HEK293T (cell line): Measurements from ENCODE around the gene BACH2.
A peak's percentile ranks its signal among the peaks of the same experiment; 100 is the strongest.
"Not testable (repeated sequence)": the region's sequence is repeated elsewhere in the genome, so short reads cannot be mapped to it uniquely, and the experiment has no call there.

Experiments
- CTCF ChIA-PET: fragments of 350-600 bp; formaldehyde crosslinking; extraction: SDS; loops from one replicate; lab custom pipeline; 2021; ENCODE audit warnings: antibody characterized with exemption, inconsistent platforms; lab: Yijun Ruan, JAX
- POLR2A ChIA-PET: fragments of 350-600 bp; formaldehyde crosslinking; extraction: SDS; loops from one replicate; lab custom pipeline; 2020; ENCODE audit warnings: antibody characterized with exemption, inconsistent platforms; lab: Yijun Ruan, JAX
- DNase-seq: peaks from one replicate; pipeline ENCODE4 v3.0.0; 2012; ENCODE audit warnings: mixed read lengths; ENCODE audit errors: extremely low spot score
- ARNT ChIP-seq: fragments of 450-650 bp; IDR thresholded peaks from 2 replicates; pipeline ENCODE4 v1.6.1; 2017; ENCODE audit warnings: mild to moderate bottlenecking
- BHLHE40 ChIP-seq: fragments of 450-650 bp; IDR thresholded peaks from 2 replicates; pipeline ENCODE4 v1.6.1; 2016; ENCODE audit warnings: mild to moderate bottlenecking, moderate library complexity, borderline replicate concordance
- CTBP1 ChIP-seq: fragments of 450-650 bp; IDR thresholded peaks from 2 replicates; pipeline ENCODE4 v1.6.1; 2016; ENCODE audit warnings: borderline replicate concordance
- ELF4 ChIP-seq: fragments of 450-650 bp; IDR thresholded peaks from 2 replicates; pipeline ENCODE4 v1.6.1; 2017; ENCODE audit warnings: antibody characterized with exemption
- FOXA1 ChIP-seq: fragments of 450-650 bp; IDR thresholded peaks from 2 replicates; pipeline ENCODE4 v1.6.1; 2016; ENCODE audit warnings: mild to moderate bottlenecking
- FOXK2 ChIP-seq: fragments of 450-650 bp; IDR thresholded peaks from 2 replicates; pipeline ENCODE4 v1.6.1; 2016; ENCODE audit warnings: mild to moderate bottlenecking
- FOXM1 ChIP-seq: fragments of 450-650 bp; IDR thresholded peaks from 2 replicates; pipeline ENCODE4 v1.6.1; 2017; ENCODE audit warnings: mild to moderate bottlenecking, borderline replicate concordance
- HDGF ChIP-seq: fragments of 450-650 bp; IDR thresholded peaks from 2 replicates; pipeline ENCODE4 v1.6.1; 2017; ENCODE audit warnings: antibody characterized with exemption, borderline replicate concordance
- L3MBTL2 ChIP-seq: fragments of 450-650 bp; conservative IDR thresholded peaks from 2 replicates; pipeline ENCODE4 v1.6.1; 2016; ENCODE audit warnings: mild to moderate bottlenecking
- LEF1 ChIP-seq: fragments of 450-650 bp; IDR thresholded peaks from 2 replicates; pipeline ENCODE4 v1.6.1; 2017; ENCODE audit warnings: mild to moderate bottlenecking, borderline replicate concordance
- NFRKB ChIP-seq: fragments of 450-650 bp; IDR thresholded peaks from 2 replicates; pipeline ENCODE4 v1.6.1; 2016; ENCODE audit warnings: mild to moderate bottlenecking, moderate library complexity
- PKNOX1 ChIP-seq: fragments of 450-650 bp; IDR thresholded peaks from 2 replicates; pipeline ENCODE4 v1.6.1; 2016
- SP1 ChIP-seq: fragments of 450-650 bp; IDR thresholded peaks from 2 replicates; pipeline ENCODE4 v1.6.1; 2017
- SUZ12 ChIP-seq: fragments of 450-650 bp; IDR thresholded peaks from 2 replicates; pipeline ENCODE4 v1.6.1; 2016; ENCODE audit warnings: mild to moderate bottlenecking
- TARDBP ChIP-seq: fragments of 450-650 bp; IDR thresholded peaks from 2 replicates; pipeline ENCODE4 v1.6.1; 2016
- ZNF384 ChIP-seq: fragments of 450-650 bp; IDR thresholded peaks from 2 replicates; pipeline ENCODE4 v1.6.1; 2016

BACH2 gene

GRCh38 chr6:90296341-90297114, at the start of gene BACH2:
Gene BACH2, minus strand, starts transcription at chr6:90296843. Its CDS starts 287,999 bp downstream, at chr6:90008844.
- DNase-seq: peak; percentile 74
- TF ChIP-seq TARDBP (no peak), ZNF384 (no peak), LEF1 (no peak), HDGF (no peak), L3MBTL2 (no peak), CTBP1 (no peak), FOXK2 (no peak), ELF4 (no peak), NFRKB (no peak), PKNOX1 (no peak)
- POLR2A ChIA-PET: interaction anchor here (0.9 to 1.5 kb wide), 4 partner anchors 12 to 356 kb away, joined by 3 to 6 read pairs (median 4); no protein-coding TSS in a partner anchor
- CTCF ChIA-PET: no interaction called here

DNA sequence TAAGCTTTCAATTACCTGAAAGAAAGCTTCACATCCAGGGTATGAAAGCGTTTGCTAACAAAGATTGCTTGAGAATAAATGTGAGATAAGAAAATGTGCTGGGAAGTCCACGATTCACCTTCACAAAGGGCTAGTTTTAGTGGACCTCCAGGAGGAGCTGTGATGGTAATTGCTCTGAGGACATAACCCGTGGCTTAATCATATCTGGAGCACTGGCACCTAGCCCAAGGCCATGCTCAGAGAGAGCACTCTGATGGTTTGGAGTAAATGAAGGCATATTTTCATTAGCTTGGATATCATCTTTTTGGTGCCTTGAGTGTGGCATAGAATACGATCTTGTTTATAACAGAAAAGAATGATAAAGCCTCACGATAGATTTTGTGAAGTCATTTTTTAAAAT, 46.9 kb upstream of the BACH2 start:
- DNase-seq: no peak
- TF ChIP-seq SP1 (no peak), HDGF (no peak), CTBP1 (no peak), NFRKB (no peak), PKNOX1 (no peak), TARDBP (no peak), FOXA1 (no peak), FOXM1 (no peak), SUZ12 (no peak), L3MBTL2 (no peak), LEF1 (no peak), ZNF384 (no peak), BHLHE40 (no peak), ARNT (no peak)
- CTCF ChIA-PET: interaction anchor here (1.1 kb wide), 1 partner anchor 50 kb away, joined by 4 read pairs; no protein-coding TSS in a partner anchor
- POLR2A ChIA-PET: no interaction called here

DNA sequence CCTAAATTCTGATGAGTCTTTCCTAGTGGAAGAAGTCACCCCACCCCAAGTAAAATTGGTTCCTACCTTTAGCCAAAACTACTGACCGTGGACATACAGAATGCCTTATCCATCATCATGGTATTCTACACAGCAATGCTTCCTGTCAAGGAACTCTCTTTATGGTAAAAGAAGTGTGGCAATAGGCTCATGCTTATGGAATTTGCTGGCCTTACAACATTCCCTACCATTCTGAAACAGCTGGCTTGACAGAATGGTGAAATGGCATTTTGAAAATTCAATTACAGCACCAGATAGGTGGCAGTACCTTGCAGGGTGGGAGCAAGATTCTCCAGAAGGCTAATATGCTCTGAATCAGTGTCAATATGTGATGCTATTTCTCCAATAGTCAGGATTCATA, 41.8 kb upstream of the BACH2 start:
- no peak for DNase-seq
- ChIA-PET CTCF (no interaction called here), POLR2A (no interaction called here)
- no peak for TF ChIP-seq FOXA1
- no peak for TF ChIP-seq SUZ12
- TF ChIP-seq ZNF384: no peak
- no peak for TF ChIP-seq LEF1
- TF ChIP-seq L3MBTL2: no peak

- DNase-seq: no peak
- TF ChIP-seq CTBP1: no peak
- TF ChIP-seq TARDBP: no peak
- no peak for TF ChIP-seq NFRKB
- TF ChIP-seq ZNF384: no peak
- no peak for TF ChIP-seq HDGF
- TF ChIP-seq BHLHE40: no peak
- TF ChIP-seq PKNOX1: no peak
- no peak for TF ChIP-seq ELF4
- no peak for TF ChIP-seq L3MBTL2
- TF ChIP-seq SUZ12: no peak
- CTCF ChIA-PET: no interaction called here
- POLR2A ChIA-PET: no interaction called here
These were observed 39.8 kb upstream of the BACH2 start for GRCh38 chr6:90336388-90336947.

DNA sequence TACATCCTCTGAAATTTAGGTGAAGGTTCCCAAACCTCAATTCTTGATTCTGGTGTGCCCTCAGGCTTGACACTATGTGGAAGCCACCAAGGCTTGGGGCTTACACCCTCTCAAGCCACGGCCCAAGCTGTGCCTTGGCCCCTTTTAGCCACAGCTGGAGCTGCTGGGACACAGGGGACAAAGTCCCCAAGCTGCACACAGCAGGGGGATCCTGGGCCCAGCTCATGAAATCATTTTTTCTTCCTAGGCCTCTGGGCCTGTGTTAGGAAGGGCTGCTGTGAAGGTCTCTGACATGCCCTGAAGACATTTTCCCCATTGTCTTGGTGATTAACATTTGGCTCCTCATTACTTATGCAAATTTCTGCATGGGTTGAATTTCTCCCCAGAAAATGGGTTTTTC, 37.3 kb upstream of the BACH2 start:
- TF ChIP-seq HDGF (no peak), ZNF384 (no peak), CTBP1 (no peak), SUZ12 (no peak), FOXK2 (no peak), SP1 (no peak), FOXM1 (no peak), TARDBP (no peak), LEF1 (no peak), BHLHE40 (no peak), FOXA1 (no peak), ARNT (no peak), L3MBTL2 (no peak), ELF4 (no peak)
- no peak for DNase-seq
- CTCF ChIA-PET: no interaction called here
- POLR2A ChIA-PET: no interaction called here

DNA sequence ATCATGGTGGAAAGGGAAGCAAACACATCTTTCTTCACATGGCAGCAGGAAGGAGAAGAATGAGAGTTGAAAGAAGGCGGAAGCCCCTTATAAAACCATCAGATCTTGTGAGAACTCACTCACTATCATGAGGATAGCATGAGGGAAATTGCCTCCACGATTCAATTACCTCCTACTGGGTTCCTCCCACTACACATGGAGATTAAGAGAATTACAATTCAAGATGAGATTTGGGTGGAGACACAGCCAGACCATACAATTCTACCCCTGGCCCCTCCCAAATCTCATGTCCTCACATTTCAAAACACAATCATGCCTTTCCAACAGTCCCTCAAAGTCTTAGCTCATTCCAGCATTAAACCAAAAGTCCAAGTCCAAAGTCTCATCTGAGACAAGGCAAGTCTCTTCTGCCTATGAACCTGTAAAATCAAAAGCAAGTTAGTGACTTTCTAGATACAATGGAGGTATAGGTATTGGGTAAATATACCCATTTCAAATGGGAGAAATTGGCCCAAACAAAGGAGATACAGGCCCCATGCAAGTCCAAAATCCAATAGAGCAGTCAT, 36.4 kb upstream of the BACH2 start:
- CTCF ChIA-PET: not testable (repeated sequence)

More for the DNA sequence above, 36.4 kb upstream of the BACH2 start:
- POLR2A ChIA-PET, DNase-seq: not testable (repeated sequence)
